H1 (cell line): Measurements from ENCODE around the gene TMPRSS3. TPM values are rescaled to one million over a fixed set of nuclear protein-coding genes. Genes with fewer than 3 reads are reported as not detected.

Experiments used
- SP2 ChIP-seq: IDR thresholded peaks from 2 replicates; pipeline ENCODE4 v1.6.1; 2012; ENCODE audit warnings: mild to moderate bottlenecking, low read length, inconsistent platforms
- YY1 ChIP-seq: IDR thresholded peaks from 2 replicates; pipeline ENCODE4 v1.6.1; 2011; ENCODE audit warnings: low read depth, mild to moderate bottlenecking, low read length
- polyA plus RNA-seq, 7 experiments: library from polyadenylated mRNA; depleted of rRNA in 3 of 7; stranded (reverse) in 5 of 7; unstranded in 2 of 7; fragments of >200 nt in 5 of 7; fragments of 200-250 nt in 2 of 7; gene quantifications; 1 replicate in 5 of 7; 2 replicates in 1 of 7; 4 replicates in 1 of 7; pipeline versions ENCODE4 v1.2.1 to v1.2.3, GENCODE V29; 2011 to 2013; ENCODE audit warnings: missing spikeins in 2 of 7, mixed read lengths in 2 of 7
- total RNA-seq: library from RNA; stranded (reverse); fragmentation: NEBNext Ultra II Directional; extraction: Animal tissue kit (Norgen Biotek cat#: 25700); gene quantifications from 2 replicates; pipeline ENCODE4 v1.2.1, GENCODE V29; 2021

TMPRSS3 gene
- total and polyA plus RNA-seq, 2 of the 8 experiments (the other 6 are each of a cell fraction or from before 2014, with no cell fraction given), result 0.38 TPM; not detected in 1

DNA sequence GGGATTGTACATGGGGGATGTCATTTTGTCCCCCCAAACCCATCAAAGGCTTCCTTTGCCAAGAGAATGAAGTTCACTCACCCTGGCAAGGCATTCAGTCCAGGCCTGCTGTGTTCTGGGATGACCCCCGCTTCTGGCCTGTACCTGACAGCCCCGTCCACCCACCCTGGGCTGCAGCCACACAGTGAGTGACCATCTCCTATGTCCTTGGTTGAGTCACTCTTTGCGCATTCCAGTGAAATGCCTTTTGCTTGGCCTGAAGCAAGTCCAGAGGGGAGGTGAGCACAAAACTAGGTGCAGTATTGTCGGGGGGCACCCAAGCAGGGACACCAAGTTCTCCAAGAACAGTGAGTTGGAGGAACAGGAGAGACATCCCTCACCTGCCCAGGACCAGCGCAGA lies 10.2 kb downstream of the TMPRSS3 start (continued):
- TF ChIP-seq SP2, result no peak
- TF ChIP-seq YY1, result no peak
- TF ChIP-seq, all 59 proteins: peak for 0
